Kasumi-1 (cell line): Measurements from ENCODE around the gene AQP4.
A peak's percentile ranks its signal among the peaks of the same experiment; 100 is the strongest.

Source experiments
- DNase-seq, 2 experiments: peaks; one replicate each; lab custom pipeline; 2025; lab: John Stamatoyannopoulos, UW

AQP4 gene

DNA sequence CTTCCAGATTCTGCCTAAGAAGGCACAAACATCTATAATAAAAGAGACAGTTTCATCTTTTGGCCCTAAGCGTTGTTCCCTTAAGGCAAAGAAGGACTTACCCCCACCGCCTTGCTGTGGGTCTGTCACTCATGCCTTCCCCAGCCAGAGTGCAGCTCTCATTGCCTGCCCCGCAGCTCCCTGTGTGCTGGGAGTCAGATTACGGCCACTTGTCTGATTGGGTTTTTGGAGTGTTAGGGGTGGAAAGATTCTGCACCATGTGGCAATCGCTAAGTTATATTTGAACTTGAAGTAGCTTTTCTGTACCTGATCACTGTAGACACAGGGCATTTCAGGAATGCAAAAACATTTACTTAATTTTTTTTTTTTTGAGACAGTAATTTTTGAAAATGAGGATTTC is at the start of gene AQP4:
TSS of gene AQP4 (minus strand) at position 151 of the 400 bp plus-strand sequence. CDS start at position 133, 18 bp downstream.
- no peak for DNase-seq

DNA sequence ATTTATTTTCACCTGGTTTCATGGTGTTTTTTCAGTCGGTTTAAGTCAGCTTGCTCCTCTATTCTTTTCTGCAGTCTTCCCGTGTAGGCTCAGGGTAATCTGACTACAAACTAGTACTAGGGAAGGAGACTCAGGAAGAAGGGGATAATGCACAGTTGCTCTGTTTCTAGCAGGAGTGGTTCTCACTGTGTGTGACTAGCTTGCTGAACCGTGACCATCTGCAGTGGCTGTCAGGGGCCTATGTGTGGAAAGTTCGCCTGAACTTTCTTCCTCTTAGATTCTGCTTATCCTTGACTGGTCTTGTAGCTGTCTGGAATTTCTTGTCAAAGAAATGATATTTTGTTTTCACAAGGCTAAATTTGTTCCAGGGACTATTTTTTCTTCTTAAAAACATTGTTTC is 46.3 kb upstream of the AQP4 start:
- DNase-seq: no peak

DNA sequence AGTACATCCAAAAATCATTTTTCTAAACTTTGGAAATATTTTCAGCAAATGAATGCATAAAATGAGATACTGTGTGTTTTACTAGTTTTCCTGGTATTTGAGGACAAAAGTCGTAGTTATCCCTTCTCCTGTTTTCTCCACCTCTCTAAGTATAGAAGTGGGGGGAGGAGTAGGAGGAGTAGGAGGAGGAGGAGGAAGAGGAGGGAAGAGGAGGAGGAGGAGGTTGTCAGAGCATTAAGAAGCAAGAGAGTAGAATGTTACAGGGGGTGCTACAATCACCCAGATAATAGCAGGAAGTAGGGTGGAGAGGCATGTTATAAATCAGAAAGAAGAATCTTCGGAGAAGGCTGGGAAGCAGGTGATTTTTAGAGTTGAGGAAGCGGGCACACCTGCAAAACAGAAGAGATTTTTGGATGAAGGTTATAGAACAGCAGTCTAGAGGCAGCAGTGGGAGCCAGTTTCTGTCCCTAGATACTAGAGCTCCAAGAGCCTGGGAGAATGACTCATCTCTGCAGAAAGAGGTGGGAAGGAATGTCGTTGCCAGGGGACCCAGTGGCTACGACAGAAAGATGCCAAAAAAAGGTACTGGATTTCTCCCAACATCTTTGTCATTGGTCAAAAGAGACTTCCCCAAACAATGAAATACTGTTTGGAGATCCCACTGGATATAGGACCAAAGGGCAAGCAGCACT is 44.2 kb upstream of the AQP4 start:
- DNase-seq: no peak

DNA sequence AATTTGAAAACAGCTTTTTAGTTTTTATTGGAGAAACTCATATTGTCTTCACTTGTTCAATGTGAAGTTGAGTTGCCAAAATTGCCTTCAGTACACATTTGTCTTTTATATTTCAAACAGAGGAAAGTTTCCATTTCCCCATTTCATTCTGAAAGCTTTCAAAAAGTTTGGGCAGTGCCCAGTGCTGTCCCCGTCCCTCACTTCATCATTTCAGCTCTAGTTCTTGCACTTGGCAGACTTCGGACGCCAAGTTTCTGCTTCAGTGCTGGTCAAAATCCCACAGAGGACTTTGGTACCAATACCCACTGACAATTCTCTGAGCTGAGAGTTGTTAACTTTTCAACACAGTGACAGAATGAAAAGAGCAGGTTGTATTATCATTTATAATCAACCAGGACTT is 43.4 kb upstream of the AQP4 start:
- DNase-seq: no peak

DNA sequence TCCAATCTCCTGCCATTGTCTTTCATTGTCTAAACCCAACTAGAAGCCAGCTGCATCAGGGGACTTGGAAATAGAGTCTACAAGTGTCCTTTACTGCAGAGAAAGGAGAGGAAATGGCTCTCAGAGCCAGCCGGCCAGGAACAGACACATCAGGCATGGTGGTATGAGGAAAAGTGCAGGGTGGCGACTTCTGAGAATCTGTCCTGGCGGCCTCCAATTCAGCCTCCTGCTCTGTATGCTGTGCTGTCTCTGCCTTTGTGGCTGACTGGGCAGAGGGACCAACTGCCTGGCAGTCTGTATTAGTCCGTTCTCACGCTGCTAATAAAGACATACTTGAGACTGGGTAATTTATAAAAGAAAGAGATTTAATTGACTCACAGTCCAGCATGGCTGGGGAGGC is 36.8 kb upstream of the AQP4 start:
- DNase-seq: no peak

GRCh38 chr18:26901020-26901419 is 35.5 kb upstream of the AQP4 start:
- no peak for DNase-seq

GRCh38 chr18:26894426-26894825 is 28.9 kb upstream of the AQP4 start:
- no peak for DNase-seq

- no peak for DNase-seq
Measured at GRCh38 chr18:26893996-26894395, 28.5 kb upstream of the AQP4 start.

- DNase-seq: no peak
Measured at GRCh38 chr18:26888259-26888658, 22.8 kb upstream of the AQP4 start.

GRCh38 chr18:26875040-26875654 is 9.6 kb upstream of the AQP4 start:
- no peak for DNase-seq

DNA sequence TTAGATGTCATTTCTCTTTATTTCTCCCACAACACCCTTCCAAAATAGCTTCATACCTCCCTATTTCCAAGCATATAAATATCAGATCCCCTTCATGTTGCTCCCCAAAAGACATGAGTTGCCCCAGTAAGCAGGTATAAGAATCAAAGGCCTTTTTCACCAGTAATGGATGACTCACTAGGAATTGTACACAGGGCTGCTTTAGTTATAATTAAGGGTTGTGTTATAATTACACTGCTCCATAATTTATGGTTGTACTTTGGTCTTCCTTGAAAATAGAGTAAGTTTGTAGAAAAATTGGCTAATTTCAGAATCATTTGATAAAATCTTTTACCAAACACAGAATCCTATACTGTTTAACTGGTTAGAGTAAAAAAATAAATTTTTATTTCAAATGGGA is 8.8 kb upstream of the AQP4 start:
- no peak for DNase-seq

DNA sequence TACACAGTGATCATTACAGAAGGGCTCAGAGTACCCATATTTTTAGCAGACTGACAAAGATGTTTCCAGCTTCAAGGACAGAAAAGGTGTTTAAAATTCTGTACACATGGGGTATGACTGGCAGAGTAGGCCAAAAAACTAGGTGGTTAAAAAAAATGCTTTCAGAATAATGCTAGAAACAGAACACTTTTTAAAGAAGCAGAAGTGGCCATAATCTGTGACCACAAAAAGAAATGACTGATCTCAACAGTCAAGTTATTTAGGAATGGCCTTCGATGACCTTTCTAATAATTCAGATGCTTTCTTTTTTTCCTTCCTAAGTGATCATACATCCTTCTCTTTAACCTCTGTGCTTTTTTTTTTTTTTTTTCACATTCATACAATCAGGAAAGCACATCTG is 4.1 kb upstream of the AQP4 start:
- DNase-seq: peak in 1 of 2 experiments; percentile 29

DNA sequence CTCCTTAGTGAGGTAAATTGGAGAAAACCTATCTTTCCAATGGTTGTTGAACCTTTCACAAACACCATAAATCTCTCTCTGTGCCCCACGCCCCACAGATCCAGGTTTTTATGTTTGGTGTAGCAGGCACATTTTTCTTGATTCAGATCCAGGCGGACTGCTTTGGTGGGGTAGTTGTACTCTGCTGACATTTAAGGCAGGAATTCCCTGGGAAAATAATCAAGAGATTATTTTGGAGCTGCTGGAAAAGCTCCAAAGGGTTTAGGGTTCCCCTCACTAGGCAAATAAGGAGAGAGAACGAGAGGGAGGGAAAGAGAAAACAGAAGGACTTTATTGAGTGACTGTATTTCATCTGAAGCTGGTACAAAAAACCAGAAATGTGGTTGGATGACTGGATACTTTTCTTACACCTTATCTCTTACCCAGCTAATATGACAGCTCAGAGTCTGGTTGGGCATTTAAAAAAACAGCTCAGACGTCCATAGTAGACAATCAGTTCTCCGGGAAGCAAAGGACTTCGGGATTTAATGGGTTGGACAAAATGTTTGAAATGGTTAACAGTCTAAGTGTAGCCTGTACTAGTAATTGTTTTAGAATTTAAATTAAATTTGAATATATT is 3.6 kb upstream of the AQP4 start:
- no peak for DNase-seq

DNA sequence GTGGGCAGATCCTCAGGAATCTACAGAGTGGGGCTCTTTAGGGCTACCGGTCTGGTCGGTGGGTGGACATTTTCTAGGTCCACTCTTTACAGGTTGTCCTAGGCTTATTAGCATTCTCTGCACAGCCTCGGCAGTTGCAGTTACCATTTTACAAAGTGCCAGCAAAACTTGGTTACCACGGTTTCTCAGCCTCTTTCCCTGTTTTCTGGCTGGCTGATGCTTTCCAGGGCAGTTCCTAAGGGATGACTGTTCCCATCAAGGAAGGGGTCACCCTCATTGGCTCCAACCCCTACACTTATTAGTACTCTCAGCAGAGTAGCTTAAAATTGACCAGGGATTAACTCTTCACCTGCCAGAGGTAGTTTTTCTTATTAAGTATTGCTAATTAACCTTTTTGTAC is 2.0 kb upstream of the AQP4 start:
- DNase-seq: no peak

DNA sequence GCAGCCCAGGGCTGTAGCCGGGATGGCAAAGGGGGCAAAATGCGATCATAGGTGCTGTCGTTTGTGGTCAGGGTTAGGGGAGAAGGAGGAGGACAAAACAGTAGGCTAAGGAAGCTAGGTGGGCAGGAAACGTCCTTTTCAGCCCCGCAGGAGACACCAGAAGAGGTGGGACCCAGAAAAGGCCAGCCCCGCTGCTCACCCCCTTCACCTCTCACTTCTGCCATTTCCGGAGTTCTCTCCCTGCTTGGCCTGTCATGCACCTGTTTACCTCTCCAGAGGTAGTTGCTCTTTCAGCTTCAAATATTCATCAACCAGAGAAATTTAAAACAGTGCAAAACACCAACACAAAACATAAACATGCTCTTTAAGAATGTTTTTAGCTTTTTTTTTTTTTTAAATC is 849 bp downstream of the AQP4 start:
- no peak for DNase-seq

DNA sequence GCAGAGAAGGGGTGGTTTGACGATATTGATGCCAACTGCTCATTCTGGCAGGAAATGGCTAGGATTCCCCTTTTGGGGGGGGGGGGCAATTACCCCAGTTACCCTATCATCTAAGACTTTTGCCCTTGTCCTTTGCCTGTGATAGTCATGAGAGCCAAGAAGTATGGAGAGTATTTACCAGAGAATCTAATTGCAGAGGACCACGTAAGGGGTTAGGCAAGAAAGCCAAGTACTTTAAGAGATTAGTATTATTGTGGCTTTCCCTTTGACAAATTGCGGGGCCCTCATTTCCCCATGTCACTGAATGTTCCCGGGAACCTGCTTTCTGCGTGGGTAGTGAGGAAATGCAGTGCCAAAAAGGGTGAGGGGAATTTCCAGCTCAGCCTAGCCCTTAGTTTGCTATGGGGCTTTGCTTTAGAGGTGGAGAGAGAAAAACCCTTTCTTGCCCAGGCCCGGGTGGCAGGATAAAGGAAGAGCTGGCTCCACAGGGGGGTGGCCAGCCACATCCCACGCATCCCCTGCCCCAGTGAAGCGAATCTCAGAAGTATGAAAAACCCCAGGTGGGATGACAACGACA is 1.5 kb downstream of the AQP4 start:
- no peak for DNase-seq

DNA sequence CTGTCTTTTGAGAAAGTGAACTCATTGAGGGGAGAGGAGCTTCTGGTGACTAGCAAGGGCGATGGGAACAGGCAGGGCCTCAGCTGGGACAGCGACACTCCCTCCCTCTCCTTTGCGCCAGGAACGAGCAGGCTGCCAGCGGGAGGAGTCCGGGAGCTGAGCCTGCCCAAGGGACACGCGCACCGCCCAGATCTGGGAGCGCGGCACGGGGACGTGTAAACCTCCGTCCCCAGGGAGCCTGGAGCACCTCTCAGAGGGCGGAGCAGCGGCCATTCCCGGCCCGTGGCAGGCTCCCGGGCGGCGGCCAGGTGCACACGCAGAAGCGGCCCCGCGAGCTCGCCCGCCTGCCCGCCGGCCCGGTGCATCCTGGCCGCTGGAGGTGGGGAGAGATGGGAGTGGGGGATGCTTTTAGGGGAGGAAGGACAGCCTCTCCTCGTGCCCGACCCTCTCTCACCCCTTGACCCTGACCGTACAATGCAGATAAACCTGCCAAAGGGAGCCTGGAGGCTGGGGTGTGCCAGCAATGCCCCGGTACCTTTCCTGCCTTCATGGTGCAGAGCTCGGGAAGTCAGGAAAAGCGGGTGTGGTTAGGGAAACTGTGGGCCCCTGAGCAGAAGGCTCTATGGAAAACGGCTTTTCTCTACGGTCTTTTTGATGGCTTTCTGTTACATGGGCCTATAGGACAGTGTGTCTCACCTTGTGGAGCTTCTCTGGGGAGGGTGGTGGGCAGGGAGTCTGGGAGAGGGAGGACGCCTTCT is 2.2 kb downstream of the AQP4 start:
- DNase-seq: no peak

- DNase-seq: no peak
Measured at GRCh38 chr18:26862084-26862483, 3.4 kb downstream of the AQP4 start.

- no peak for DNase-seq
Measured at GRCh38 chr18:26854292-26854881, 11.1 kb downstream of the AQP4 start.

- DNase-seq: no peak
Measured at GRCh38 chr18:26853401-26853800, 12.1 kb downstream of the AQP4 start.

GRCh38 chr18:26843760-26844159 is 21.7 kb downstream of the AQP4 start:
- no peak for DNase-seq

DNA sequence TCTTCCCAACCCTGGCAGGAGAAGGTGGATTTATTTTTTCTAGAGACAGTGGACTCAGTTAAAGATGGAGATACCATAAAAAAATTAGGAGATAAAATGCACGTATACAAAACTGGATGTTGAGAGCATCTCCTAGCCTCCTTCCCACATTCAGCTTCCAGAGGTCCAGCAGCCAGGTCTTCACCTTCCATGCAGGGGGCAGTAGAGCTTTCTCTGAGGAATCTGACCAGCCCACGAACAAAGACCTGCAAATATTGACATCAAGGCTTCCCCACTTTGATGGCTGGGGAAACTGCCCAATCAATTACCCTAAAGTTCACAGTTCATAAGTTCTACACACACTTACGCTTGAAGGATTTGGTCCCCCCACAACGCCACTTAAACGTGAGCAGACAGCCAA is 24.5 kb downstream of the AQP4 start:
- DNase-seq: no peak
